GM15510 (cell line): ENCODE measurements around the gene GSKIP.

Source experiments
- POLR2A ChIP-seq: IDR thresholded peaks from 3 replicates; pipeline ENCODE4 v1.6.1; 2011; ENCODE audit warnings: borderline replicate concordance; ENCODE audit not compliant: insufficient read length; ENCODE audit errors: extremely low read depth

GSKIP gene, protein sequence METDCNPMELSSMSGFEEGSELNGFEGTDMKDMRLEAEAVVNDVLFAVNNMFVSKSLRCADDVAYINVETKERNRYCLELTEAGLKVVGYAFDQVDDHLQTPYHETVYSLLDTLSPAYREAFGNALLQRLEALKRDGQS

DNA sequence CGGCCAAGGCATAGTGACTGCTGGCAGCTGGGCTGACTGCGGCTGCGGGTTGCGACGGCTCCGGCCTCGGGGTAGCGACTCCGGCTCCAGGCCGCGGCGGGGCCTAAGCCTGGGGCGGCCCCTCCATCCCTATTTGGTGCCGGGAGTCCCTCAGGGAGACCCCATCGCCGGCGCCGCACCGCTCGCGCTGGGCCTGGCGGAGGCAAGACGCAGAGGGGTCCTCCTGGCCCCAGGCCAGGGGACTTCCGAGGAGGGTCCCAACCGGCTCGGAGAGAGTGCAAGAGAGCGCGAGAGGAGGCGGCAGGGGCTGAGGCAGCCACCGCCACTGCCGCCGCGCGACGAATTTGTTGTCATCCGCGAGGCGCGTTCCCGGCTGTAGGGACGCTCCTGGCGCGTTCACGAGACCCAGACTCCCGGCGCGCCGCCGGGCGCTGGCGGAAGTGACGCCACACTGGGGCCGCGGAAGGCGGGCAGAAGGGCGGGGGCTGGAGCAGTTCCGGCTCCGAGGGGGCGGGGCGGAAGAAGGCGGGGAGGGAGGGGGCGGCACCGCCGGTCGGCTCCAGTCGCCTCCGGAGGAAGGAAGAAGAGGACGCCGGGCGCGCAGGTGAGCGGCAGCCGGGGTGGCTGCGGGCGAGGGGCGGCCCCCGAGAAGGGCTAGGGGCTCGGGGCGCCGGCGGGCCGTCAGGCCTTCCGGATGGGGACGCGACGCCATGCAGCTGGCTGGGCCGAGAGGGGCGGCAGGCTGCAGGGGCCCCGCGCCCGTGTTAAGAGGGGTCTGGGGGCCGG is at the start of gene GSKIP, which contains the start of gene ATG2B:
Gene GSKIP (plus strand): TSS at position 562 of the 786 bp plus-strand sequence. CDS start 18,722 bp downstream, outside the sequence.
Gene ATG2B (minus strand): TSS at position 377 of the 786 bp plus-strand sequence. CDS start 365 bp downstream, at position 12.
- TF ChIP-seq POLR2A = peak; percentile 88

DNA sequence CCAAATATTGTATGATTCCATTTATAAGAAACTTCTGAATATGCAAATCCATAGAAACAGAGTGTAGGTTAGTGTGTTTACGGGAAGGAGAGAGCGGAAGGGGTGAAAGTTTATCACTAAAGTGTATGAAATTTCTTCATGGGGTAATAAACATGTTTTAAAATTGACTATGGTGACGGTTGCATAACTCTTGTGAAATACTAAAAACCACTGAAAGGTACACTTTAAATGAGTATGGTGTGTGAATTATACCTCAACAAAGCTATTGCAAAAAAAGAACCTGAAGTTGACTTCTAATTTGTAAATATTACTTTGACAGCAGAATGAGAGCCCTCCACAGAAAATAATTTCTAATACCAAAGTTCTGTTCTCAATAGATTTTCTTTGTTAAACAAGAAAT is 47.2 kb upstream of the GSKIP start:
- no peak for TF ChIP-seq POLR2A

DNA sequence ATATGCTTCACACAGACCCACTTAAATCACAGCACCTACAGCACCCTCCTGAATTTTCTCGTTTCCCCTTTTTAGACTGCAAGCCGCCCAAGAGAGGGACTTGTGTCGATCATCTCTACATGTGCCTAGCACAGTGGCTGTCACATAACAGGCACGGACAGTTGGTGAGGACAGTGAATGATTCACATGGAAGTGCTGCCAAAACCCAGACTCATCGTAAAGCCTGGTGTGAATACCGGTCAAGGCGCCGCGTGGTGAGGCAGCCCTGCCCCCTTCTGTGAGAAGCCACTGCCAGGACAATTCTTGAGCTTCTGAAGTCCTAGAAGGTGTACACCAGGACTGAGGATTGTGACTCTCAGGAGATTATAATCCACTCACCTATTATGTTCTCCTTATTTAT is 44.5 kb upstream of the GSKIP start:
- no peak for TF ChIP-seq POLR2A

DNA sequence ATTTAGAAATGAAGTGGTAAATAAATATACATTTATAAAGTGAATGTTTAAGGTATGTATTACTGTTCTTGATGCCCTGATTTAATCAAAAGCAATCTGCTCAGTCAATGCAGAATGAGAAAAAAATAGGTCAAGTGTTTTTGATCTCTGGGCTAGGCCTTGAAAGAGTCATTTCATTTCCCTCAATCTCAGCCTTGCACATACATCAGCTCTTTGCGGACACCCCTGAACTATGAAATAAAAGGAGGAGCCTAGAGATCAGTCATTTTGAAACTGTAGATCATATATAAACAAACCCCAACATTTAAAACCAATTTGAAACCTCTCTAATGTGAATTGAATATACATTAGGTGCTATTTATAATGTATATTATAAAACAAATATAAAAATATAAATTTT is 42.7 kb upstream of the GSKIP start:
- TF ChIP-seq POLR2A = no peak

DNA sequence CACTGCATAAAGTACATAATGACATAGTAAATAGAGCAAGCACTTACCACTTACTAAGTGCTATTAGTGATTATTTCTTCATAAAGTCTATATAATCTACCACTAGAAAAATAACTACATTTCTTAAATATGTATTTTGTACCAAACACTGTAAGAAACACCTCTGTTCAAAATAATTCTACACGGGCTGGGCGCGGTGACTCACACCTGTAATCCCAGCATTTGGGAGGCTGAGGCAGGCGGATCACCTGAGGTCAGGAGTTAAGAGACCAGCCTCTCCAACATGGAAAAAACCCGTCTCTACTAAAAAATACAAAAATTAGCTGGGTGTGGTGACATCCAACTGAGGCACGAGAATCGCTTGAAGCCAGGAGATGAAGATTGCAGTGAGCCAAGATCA is 39.1 kb upstream of the GSKIP start:
- TF ChIP-seq POLR2A = no peak

DNA sequence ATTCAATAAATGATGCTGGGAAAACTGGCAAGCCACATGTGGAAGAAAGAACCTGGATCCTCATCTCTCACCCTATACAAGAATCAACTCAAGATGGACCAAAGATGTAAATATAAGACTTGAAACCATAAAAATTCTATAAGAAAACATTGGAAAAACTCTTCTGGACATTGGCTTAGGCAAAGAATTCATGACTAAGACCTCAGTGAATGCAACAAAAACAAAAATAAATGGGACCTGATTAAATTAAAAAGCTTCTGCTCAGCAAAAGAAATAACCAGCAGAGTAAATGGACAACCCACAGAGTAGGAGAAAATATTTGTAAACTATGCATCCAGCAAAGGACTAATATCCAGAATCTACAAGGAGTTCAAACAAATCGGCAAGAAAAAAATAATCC is 24.8 kb upstream of the GSKIP start:
- no peak for TF ChIP-seq POLR2A

DNA sequence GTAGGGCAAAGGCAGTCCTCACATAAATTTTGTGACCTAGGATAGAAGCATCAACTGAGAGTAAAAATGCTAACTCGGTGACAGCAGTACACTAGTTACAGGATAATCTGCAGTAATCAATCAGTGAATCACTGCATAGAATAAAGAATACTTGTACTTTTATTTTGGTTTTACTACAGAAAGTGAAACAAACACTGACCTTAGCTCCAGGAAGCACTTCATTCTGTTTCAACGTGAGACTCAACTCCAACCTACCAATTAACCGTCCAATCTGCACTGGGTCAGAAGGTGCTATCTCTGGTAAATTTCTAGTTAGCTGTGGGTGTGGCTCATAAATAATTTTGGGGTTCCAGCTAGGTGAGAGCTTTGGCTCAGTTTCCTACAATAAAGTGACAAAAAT is 22.0 kb upstream of the GSKIP start:
- no peak for TF ChIP-seq POLR2A

DNA sequence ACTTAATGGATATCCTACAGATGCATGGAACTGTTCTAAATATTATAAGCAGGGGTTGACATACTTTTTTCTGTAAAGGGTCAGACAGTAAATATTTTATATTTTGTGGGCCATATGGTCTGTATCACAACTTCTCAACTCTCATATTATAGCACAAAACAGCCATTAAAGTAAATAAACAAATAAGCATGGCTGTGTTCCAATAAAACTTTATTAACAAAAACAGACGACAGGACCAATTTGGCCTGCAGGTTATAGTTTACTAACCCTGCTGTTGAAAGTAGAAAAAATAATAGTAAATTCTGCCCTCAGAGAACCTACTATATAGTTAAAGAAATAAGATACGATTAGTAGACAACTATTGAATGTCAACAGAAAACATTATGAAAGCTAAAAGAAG is 17.7 kb upstream of the GSKIP start:
- TF ChIP-seq POLR2A = no peak

DNA sequence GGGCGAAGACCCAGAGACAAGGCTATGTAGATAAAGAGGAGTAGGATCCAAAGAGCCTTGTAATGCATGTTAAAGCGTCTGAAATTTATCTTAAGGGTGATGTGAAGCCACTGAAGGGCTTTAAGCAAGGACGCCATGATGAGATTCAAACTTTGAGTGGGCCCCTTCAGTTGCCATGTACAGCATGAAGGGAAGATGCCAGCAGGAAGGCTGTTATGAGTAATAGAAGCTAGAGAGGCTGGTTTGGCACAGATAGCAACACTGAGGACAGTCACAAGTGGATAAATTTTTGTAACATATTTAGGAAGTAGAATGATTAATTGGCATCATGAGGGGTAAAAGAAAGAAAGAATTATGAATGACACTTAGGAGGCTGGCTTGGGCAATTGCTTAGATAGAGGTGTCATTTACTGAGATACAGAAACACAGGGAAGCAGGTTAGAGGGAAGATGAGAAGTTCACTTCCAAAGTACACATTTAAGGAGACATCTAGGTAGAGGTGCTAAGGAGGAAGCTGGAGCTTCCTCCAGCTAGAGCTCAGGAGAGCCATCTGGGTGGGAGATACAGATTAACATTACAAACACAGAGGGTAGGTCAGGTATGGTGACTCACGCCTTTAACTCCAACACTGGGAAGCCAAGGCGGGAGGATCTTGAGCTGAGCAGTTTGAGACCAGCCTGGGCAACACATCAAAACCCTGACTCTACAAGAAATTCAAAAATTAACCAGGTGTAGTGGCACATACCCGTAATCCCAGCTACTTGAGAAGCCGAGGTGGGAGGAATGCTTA is 13.8 kb upstream of the GSKIP start:
- TF ChIP-seq POLR2A = no peak

DNA sequence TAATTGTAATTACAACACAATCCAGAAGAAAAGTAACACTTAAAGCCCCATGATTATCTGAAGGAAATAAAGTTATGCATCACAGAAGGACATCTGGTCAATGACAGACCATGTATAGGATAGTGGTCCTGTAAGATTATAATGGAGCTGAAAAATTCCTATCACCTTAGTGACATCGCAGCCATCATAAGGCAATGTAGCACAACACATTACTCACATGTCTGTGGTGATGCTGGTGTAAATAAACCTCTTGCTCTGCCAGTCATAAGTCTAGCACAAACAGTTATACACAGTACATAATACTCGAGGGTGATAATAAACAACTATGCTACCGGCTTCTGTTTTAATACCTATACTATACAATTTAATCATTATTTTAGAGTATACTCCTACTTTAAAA is 11.3 kb upstream of the GSKIP start:
- no peak for TF ChIP-seq POLR2A

DNA sequence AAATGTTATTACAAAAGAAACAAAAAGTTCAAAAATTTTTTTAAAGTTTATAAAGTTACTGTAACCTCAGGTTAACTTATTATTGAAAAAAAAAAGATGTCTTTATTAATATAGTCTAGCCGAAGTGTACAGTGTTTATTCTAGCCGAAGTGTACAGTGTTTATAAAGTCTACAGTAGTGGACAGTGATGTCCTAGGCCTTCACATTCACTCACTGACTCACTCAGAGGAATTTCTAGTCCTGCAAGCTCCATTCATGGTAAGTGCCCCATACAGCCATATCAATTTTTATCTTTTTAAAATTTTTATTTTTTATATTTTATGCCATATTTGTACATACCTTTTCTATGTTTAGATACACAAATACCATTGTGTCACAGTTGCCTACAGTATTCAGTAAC is 10.6 kb upstream of the GSKIP start:
- TF ChIP-seq POLR2A = no peak

DNA sequence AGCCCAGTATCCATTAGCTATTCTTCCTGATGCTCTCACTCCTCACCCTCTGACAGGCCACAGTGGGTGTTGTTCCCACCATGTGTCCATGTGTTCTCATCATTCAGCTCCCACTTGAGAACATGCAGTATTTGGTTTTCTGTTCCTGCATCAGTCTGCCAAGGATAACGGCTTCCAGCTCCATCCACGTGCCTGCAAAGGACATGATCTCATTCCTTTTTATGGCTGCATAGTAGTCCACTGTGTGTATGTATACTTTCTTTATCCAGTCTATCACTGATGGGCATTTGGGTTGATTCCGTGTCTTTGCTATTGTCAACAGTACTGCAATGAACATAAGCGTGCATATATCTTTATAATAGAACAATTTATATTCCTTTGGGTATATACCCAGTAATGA is 9.1 kb upstream of the GSKIP start:
- no peak for TF ChIP-seq POLR2A

DNA sequence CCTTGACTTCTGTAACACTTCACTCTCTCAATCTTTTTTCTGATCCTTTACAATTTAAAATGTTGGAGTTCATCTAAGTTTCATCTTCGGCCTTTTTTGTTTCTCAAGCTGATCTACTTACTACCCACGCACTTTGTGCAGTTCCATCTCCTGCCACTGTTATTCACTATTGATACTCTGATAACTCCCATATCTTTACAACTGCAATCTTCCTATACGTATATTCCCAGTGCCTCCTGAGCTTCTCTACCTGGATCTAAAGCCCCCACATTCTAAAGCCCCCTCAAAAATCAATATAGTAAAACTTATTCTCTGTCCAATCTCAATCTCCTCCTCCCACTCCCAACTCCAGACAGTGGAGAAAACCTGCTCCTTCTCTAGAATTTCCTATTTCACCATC is 6.1 kb upstream of the GSKIP start:
- TF ChIP-seq POLR2A = no peak

DNA sequence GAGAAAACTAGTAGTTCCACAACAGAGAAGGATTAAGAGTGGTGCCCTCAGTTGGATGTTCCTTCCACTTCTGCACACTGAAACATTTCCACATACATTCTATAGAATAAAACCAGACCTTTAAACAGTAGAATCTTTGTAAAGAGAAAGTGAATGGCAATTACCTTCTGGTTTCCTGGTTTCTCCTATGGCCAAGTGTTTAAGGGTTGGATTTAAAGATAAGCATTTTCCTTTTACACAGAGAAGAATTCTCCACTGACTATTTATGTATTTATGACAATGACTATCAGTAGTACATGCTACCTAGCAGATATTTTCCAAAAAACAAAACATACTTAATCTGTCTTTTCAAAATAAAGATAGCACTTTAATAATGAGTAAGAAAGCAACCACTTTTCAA is 3.4 kb upstream of the GSKIP start:
- no peak for TF ChIP-seq POLR2A
